Small intestine (tissue), 7 donors: ENCODE data around the gene TRAF1. TPM values are rescaled to one million over a fixed set of nuclear protein-coding genes. Genes with fewer than 3 reads are reported as not detected.

Experiments used
- DNase-seq, 2 donors: peaks; one replicate each; pipeline versions ENCODE4 v3.0.0 to v3.0.0-alpha.2; 2013
- FAIRE-seq: peaks from 2 replicates; lab custom pipeline; 2012; peaks lifted over from hg19 to GRCh38; lab: Jason Lieb, UNC
- H3K27ac ChIP-seq, 3 donors: one replicate each; pipeline ENCODE4 v1.5.1; 2013; ENCODE audit warnings: low read length in 2 of 3, mild to moderate bottlenecking in 2 of 3, control low read depth in 1 of 3, inconsistent platforms in 1 of 3, low read depth in 1 of 3, moderate library complexity in 1 of 3
- H3K27me3 ChIP-seq, 3 donors: one replicate each; pipeline ENCODE4 v1.6.1; 2013; ENCODE audit warnings: low read length in 3 of 3, inconsistent platforms in 1 of 3; ENCODE audit not compliant: control insufficient read depth in 3 of 3, insufficient read depth in 3 of 3
- H3K36me3 ChIP-seq, 3 donors: one replicate each; pipeline ENCODE4 v1.6.1; 2013; ENCODE audit warnings: low read length in 3 of 3, inconsistent platforms in 1 of 3, low read depth in 1 of 3, mild to moderate bottlenecking in 1 of 3, moderate library complexity in 1 of 3; ENCODE audit not compliant: control insufficient read depth in 3 of 3, insufficient read depth in 2 of 3
- H3K4me1 ChIP-seq, 3 donors: one replicate each; pipeline ENCODE4 v1.6.1; 2013; ENCODE audit warnings: low read length in 2 of 3, inconsistent platforms in 1 of 3, low read depth in 1 of 3, mild to moderate bottlenecking in 1 of 3, moderate library complexity in 1 of 3; ENCODE audit not compliant: control insufficient read depth in 3 of 3, insufficient read depth in 2 of 3
- H3K4me3 ChIP-seq, 3 donors: one replicate each; pipeline ENCODE4 v1.5.1; 2013; ENCODE audit warnings: low read length in 3 of 3, control low read depth in 1 of 3, inconsistent platforms in 1 of 3, low read depth in 1 of 3, mild to moderate bottlenecking in 1 of 3, moderate library complexity in 1 of 3
- H3K9me3 ChIP-seq, 2 donors: one replicate each; pipeline ENCODE4 v1.6.1; 2013; ENCODE audit warnings: low read depth in 1 of 2, low read length in 1 of 2; ENCODE audit not compliant: control insufficient read depth in 2 of 2, insufficient read depth in 1 of 2
- WGBS, 3 donors: extraction: QIAGEN DNeasy Blood & Tissue Kit; methylation state at CpG; one replicate each; pipeline ENCODE4 v1.1.7; 2013; 5-methylcytosine and 5-hydroxymethylcytosine counted together
- polyA plus RNA-seq, 4 donors: library from polyadenylated mRNA; stranded (reverse) in 3 of 4; unstranded in 1 of 4; fragments of 200-250 nt in 3 of 4; fragments of 120-200 nt in 1 of 4; gene quantifications; one replicate each; pipeline versions ENCODE4 v1.2.1 to v1.2.3, GENCODE V29; 2013
- donor health status: healthy with polysubstance abuse.
- donor health status: control.
- donor health status: control.
- donor health status: Bipolar disorder and iron deficiency.
- donor health status: healthy.

The TRAF1 gene
- polyA plus RNA-seq, 4 donors: 1.1 to 5.6 (median 1.9) TPM

DNA sequence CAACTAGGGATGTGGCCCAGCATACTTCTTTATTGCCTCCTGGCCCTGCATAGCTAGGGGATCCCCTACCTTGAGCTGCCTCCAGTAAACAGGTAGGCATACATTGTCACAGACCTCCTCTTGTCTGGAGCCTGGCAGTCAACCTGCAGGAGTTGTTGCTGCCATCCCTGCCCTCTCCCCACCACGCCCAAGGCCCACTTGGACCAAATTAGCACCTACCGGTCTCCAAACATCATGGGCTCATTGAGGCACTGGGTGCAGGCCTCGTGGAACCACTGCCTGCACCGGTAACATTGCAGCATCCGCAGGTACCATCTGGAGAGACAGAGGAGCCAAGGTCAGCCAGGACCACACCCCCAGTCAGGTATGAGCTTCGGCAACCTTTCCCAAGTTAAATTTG is 59.9 kb downstream of the TRAF1 start:
- FAIRE-seq (no peak), DNase-seq (no peak)
- Histone ChIP-seq H3K36me3 (peaks cover 0 to 69% (median 0%) of the 10 kb centered on the region in 3 donors), H3K27ac (no peak overlapping the region), H3K4me1 (peaks cover 0 to 12% (median 0%) of the 10 kb centered on the region in 3 donors), H3K9me3 (no peaks in the 10 kb centered on the region), H3K4me3 (no peak overlapping the region), H3K27me3 (no peaks in the 10 kb centered on the region)
- 80 to 93% (median 93%) methylated on average over 6 of the region's 6 CpGs for WGBS, 3 donors

- H3K4me1 ChIP-seq: peaks cover 0 to 12% (median 0%) of the 10 kb centered on the region in 3 donors
- no peak overlapping the region for H3K4me3 ChIP-seq
- FAIRE-seq (no peak), DNase-seq (no peak)
- WGBS, 3 donors: 50 to 61% (median 60%) methylated on average over 5 of the region's 5 CpGs
- no peaks in the 10 kb centered on the region for H3K9me3 ChIP-seq
- H3K36me3 ChIP-seq: peaks cover 0 to 73% (median 0%) of the 10 kb centered on the region in 3 donors
- H3K27ac ChIP-seq: no peak overlapping the region
- H3K27me3 ChIP-seq: no peaks in the 10 kb centered on the region
Measured at GRCh38 chr9:120865809-120866208, 60.8 kb downstream of the TRAF1 start.

GRCh38 chr9:120865176-120865575 is 61.4 kb downstream of the TRAF1 start:
- FAIRE-seq: no peak
- Histone ChIP-seq H3K4me3 (no peak overlapping the region), H3K27ac (no peak overlapping the region), H3K27me3 (no peaks in the 10 kb centered on the region), H3K36me3 (peaks cover 0 to 74% (median 2%) of the 10 kb centered on the region in 3 donors), H3K9me3 (no peaks in the 10 kb centered on the region), H3K4me1 (peaks cover 0 to 12% (median 0%) of the 10 kb centered on the region in 3 donors)
- no peak for DNase-seq
- 79 to 98% (median 88%) methylated on average over 5 of the region's 5 CpGs for WGBS, 3 donors

DNA sequence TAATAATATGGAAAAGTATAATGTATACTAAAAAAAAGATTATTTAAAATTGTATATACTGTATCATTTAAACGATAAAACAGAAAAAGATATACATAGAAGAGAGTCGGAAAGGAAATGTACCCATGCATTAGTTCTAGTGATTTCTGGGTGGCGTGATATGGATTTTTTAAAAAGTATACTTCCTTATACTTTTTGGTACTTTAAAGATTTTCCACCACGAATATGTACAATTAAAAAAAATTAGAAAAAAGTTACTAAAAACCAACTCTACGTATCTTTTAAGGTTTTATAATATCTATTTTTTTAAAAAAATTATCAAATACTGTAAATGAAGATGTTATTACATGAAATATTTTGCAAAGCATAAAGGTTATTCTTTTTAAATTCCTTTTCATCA is 61.9 kb downstream of the TRAF1 start:
- 96 to 98% (median 98%) methylated on average over 5 of the region's 5 CpGs for WGBS, 3 donors
- H3K4me3 ChIP-seq: no peak overlapping the region
- no peaks in the 10 kb centered on the region for H3K27me3 ChIP-seq
- H3K36me3 ChIP-seq: peaks cover 0 to 74% (median 5%) of the 10 kb centered on the region in 3 donors
- no peak overlapping the region for H3K27ac ChIP-seq
- H3K4me1 ChIP-seq: peaks cover 0 to 11% (median 0%) of the 10 kb centered on the region in 3 donors
- DNase-seq: no peak
- no peak for FAIRE-seq
- H3K9me3 ChIP-seq: no peaks in the 10 kb centered on the region

DNA sequence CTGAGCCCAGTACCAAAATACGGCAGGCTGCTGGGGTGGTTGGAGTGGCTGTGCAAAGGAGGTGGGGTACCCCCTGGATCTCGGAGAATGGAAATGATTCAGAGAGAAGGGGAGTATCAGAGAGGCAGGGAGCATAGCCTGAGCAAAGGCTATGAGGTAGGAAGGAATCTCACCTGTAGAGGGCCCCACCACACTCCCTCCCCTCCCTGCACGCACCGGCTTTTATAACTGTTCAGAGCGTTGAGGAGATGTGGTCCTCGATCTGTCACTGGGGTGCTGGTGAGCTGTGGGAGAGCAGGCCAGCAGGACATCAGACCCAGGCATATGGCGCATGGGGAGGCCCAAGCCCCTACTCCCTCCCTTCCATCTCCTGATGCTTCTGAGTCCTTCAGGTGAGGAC is 62.8 kb downstream of the TRAF1 start:
- Histone ChIP-seq H3K4me3 (no peak overlapping the region), H3K27ac (no peak overlapping the region), H3K4me1 (peaks cover 0 to 5% (median 0%) of the 10 kb centered on the region in 3 donors), H3K9me3 (no peaks in the 10 kb centered on the region), H3K36me3 (peaks cover 0 to 76% (median 5%) of the 10 kb centered on the region in 3 donors), H3K27me3 (no peaks in the 10 kb centered on the region)
- WGBS, 3 donors: 86 to 94% (median 91%) methylated on average over 4 to 7 of the region's 7 CpGs
- DNase-seq: no peak
- FAIRE-seq: no peak

DNA sequence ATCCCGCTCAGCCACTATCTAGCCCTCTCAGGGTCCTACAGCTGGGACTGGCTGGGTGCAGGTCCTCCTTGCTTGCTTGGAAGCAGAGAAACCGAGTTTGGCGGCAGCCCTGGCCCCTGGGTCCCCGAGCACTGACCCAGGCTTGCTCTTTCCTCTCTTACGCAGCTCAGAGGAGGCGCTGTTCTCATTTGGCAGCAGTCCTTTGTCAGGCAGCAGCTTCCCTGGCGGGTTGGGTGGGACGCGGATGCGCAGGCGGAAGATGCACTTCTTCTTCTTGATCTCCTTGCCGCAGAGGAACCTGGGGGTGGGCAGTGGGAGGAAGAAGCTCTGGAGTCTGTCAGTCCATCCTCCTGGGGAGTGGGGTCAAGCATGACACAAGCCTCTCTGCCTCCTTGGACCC is 64.1 kb downstream of the TRAF1 start:
- Histone ChIP-seq H3K4me3 (no peak overlapping the region), H3K27ac (no peak overlapping the region), H3K9me3 (no peaks in the 10 kb centered on the region), H3K27me3 (no peaks in the 10 kb centered on the region), H3K36me3 (peaks cover 0 to 87% (median 5%) of the 10 kb centered on the region in 3 donors), H3K4me1 (no peaks in the 10 kb centered on the region)
- 93 to 97% (median 94%) methylated on average over 11 to 12 of the region's 12 CpGs for WGBS, 3 donors
- DNase-seq (no peak), FAIRE-seq (no peak)

- no peaks in the 10 kb centered on the region for H3K9me3 ChIP-seq
- H3K4me1 ChIP-seq: no peaks in the 10 kb centered on the region
- FAIRE-seq (no peak), DNase-seq (no peak)
- WGBS, 3 donors: 94 to 98% (median 96%) methylated on average over 6 of the region's 6 CpGs
- H3K27me3 ChIP-seq: no peaks in the 10 kb centered on the region
- peaks cover 0 to 88% (median 5%) of the 10 kb centered on the region in 3 donors for H3K36me3 ChIP-seq
- no peak overlapping the region for H3K4me3 ChIP-seq
- H3K27ac ChIP-seq: no peak overlapping the region
Measured at GRCh38 chr9:120861935-120862334, 64.7 kb downstream of the TRAF1 start.

GRCh38 chr9:120860083-120860482 is 66.5 kb downstream of the TRAF1 start:
- FAIRE-seq (no peak), DNase-seq (no peak)
- Histone ChIP-seq H3K4me3 (no peak overlapping the region), H3K27ac (no peak overlapping the region), H3K4me1 (no peaks in the 10 kb centered on the region), H3K27me3 (no peaks in the 10 kb centered on the region), H3K9me3 (no peaks in the 10 kb centered on the region), H3K36me3 (peaks cover 0 to 81% (median 5%) of the 10 kb centered on the region in 3 donors)
- WGBS, 3 donors: 74 to 85% (median 82%) methylated on average over 11 of the region's 11 CpGs

GRCh38 chr9:120859361-120859760 is 67.2 kb downstream of the TRAF1 start:
- DNase-seq: no peak
- H3K27ac ChIP-seq: no peak overlapping the region
- no peak overlapping the region for H3K4me3 ChIP-seq
- H3K36me3 ChIP-seq: peaks cover 0 to 80% (median 5%) of the 10 kb centered on the region in 3 donors
- no peaks in the 10 kb centered on the region for H3K9me3 ChIP-seq
- 74 to 89% (median 82%) methylated on average over 6 of the region's 6 CpGs for WGBS, 3 donors
- no peaks in the 10 kb centered on the region for H3K4me1 ChIP-seq
- no peak for FAIRE-seq
- H3K27me3 ChIP-seq: no peaks in the 10 kb centered on the region
